HL-60/S4 (cell line): ENCODE data around the gene PARN.

Experiments used
- in situ Hi-C: fragments of 300-500 bp; cut with MboI; formaldehyde crosslinking; loops from 2 replicates; pipeline ENCODE4 v1.14.3; 2022; ENCODE audit warnings: low sequenced_read_pairs

Gene PARN

GRCh38 chr16:14501331-14502255, 128.5 kb downstream of the PARN start:
- in situ Hi-C loops, result no loop called here

DNA sequence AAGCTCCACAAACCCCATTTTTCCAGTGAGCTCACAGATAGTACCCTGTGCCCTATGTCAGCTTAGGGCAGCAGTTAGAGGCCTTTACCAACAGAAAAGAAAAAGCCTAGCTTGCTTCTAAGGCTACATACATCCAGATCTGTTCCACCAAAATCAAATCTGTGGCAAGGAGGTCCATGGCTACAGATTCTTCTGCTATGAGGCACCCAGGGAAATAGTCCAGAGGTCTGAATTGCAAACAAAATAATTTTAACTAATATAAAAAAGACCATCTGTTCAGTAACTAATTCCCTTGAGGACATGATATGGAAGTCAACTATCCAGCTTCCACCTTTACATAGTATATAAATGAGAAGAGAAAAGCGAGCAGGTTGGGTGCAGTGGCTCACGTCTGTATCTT, 129.3 kb downstream of the PARN start:
- in situ Hi-C loops, result no loop called here

DNA sequence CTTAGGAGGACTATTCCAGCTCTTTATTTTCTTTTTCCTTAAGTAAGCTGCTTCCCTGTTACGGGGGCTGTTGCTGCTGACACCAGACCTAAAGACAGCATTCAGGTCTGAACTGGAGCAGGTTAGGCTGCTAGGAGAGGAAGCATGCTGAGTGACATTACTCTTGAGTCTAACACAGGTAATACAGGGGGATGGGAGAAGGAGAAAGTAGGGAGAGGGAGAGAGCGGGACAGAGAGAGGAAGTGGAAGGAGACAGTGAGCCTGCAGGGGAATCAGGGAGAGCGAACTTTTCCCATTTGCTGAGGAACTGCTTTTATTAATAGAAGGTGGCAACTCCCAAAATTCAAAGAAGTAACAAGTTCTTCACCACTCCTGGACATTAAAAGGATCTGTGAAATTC, 130.9 kb downstream of the PARN start:
- in situ Hi-C loops, result no loop called here

- in situ Hi-C loops, result no loop called here
Measured at GRCh38 chr16:14497245-14498082, 132.6 kb downstream of the PARN start.

- in situ Hi-C loops, result no loop called here
Measured at GRCh38 chr16:14496786-14497185, 133.3 kb downstream of the PARN start.

GRCh38 chr16:14496047-14496770, 133.9 kb downstream of the PARN start:
- in situ Hi-C loops, result no loop called here

- in situ Hi-C loops, result no loop called here
Measured at GRCh38 chr16:14495213-14496046, 134.6 kb downstream of the PARN start.

GRCh38 chr16:14494396-14494966, 135.6 kb downstream of the PARN start:
- in situ Hi-C loops, result no loop called here

- in situ Hi-C loops, result no loop called here
Measured at GRCh38 chr16:14493791-14494190, 136.3 kb downstream of the PARN start.

GRCh38 chr16:14492614-14493013, 137.4 kb downstream of the PARN start:
- in situ Hi-C loops, result no loop called here

DNA sequence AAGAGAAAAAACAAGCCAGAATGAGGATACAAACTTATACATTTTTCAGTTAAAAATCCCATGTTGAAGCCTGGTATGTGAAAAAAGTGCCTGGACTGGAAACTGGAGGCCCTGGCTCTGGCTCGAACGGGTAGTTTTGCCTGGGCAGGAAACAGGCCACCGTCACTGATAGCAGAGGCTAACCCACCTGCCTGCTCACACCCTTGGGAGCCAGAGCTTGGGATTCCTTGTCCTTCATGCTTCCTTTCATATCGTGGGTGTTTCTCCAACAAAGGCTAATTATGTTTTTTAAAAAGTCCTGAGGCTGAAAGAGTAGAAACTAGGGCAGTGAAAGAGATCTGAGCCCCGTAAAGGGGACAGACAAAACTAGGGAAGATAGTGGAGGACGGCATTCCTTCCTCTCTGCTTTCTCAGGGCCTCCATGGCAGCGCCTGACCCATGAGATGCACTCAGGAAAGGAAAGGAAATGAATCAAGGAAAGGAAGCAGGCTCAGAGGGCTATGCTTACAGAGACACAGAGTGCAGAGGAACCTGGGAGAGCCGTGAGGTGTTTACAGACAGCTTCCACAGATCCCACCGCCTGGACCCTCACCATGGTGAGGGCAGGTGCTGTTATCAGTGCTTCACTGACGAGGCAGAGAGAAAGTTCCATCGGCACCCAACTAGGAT, 138.1 kb downstream of the PARN start:
- in situ Hi-C loops, result no loop called here

GRCh38 chr16:14490235-14490634, 139.8 kb downstream of the PARN start:
- in situ Hi-C loops, result no loop called here

GRCh38 chr16:14489460-14489859, 140.6 kb downstream of the PARN start:
- in situ Hi-C loops, result no loop called here

GRCh38 chr16:14487579-14487978, 142.5 kb downstream of the PARN start:
- in situ Hi-C loops, result no loop called here

DNA sequence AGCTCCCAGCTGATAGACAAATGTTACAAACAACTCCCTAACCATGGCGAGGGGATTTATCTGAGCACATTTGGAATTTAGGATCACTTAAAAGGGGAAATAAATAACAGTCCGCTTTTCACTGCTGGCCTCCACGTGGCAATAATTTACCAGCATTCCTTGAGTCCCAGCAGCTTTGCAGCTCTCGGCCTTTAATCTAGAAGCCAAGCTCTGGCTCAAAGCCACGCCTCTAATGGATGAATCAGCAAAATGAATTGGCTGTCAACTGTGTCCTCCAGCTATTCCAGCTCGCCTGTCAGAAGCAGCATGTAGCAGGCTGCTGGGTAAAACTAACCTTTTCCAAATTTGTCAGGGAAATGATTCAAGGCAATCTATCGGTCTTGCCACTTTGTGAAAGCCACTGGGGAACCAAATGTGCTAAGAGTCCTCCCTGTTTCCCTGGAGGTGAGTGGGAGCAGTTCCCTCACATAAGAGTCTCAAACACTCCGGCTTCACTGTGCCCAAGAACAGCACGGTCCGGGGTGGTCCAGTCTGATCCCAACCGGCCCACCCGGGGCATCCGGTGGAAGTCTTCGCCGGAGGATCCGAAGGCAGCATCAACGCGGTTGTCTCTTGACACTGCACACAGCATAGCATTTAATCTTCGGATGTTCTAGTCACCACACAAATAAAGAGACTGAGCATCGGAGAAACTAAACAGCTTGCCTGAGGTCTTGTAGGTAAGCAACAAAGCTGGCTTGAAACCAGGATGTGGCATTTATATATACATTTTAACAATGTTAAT, 143.3 kb downstream of the PARN start:
- in situ Hi-C loops, result no loop called here

DNA sequence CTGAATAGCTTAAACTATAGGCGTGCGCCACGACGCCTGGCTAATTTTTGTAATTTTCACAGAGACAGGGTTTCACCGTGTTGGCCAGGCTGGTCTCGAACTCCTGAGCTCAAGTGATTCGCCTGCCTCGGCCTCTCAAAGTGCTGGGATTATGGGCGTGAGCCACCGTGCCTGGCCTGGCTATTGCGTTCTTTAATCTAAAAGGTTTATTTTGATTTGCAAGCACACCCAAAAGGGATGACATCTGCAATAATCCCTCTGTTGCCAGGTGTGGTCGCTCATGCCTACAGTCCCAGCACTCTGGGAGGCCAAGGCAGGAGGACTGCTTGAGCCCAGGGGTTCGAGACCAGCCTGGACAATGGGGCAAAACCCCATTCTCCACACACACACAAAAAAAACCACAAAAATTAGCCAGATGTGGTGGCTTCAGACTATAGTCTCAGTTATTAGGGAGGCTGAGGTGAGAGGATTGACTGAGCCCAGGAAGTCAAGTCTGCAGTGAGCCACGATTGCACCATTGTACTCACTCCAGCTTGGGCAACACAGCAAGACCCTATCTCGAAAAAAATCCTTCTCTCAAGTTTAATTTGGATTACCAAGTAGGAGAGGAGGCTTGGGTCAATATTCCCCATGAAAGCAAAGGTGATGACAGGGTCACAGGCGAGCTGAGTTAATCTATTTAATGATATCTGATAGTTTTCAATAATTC, 144.1 kb downstream of the PARN start:
- in situ Hi-C loops, result no loop called here

- in situ Hi-C loops, result no loop called here
Measured at GRCh38 chr16:14485121-14485551, 144.9 kb downstream of the PARN start.

DNA sequence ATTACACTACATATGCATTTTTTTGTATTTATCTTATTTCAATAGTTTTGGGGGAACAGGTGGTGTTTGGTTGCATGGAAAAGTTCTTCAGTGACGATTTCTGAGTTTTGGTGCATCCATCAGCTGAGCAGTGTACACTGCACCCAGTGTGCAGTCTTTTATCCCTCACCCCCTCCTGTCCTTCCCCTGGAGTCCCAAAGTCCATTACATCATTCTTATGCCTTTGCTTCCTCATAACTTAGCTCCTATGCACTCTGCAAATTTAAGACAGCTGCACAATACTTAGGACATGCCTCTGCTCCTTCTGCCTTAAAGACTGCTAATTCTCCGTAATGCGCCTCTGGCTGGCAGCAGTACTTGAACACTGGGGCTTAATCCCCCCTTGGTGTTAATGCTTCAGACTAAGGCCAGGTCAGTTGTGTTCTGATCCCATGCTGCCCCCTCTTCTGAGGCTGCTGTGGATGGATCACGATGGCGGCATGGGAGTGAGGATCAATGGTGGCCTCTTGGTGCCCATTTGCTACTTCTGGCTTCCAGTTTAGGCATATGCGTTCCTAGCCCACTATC, 146.2 kb downstream of the PARN start:
- in situ Hi-C loops, result no loop called here
